HG03520 (cell line): Measurements from ENCODE around the gene TGIF2LY.
"Not testable (repeated sequence)": the region's sequence is repeated elsewhere in the genome, so short reads cannot be mapped to it uniquely, and the experiment has no call there.

Experiments
- ATAC-seq: cut with Tn5 transposase; IDR thresholded peaks from one replicate; pipeline ENCODE4 v1.9.1; 2021; ENCODE audit warnings: mild to moderate bottlenecking, moderate library complexity; ENCODE audit not compliant: unreplicated experiment

TGIF2LY gene

DNA sequence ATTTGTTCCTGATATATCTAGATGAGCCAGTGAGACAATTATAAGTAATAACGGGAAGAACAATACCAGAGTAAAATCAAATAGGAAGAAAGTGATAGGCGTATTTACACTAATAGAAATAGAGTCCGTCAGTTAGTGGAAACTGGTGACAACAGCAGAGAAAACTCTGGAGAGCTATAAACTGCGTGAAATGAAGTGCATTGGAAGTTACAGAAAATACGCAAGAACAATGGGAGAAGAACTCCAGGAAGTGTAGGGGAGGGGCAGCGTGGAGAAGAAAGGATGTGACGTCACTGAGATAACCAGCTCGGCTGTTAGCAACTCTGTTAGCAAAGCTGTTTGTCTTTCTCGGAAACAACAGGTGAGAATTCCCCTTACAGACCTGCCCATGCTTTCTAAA, at the start of gene TGIF2LY:
TSS of gene TGIF2LY (plus strand) at position 301 of the 400 bp plus-strand sequence. CDS start 178 bp downstream, outside the sequence.
- not testable (repeated sequence) for ATAC-seq
